CD4-positive, alpha-beta T cell treated with Interleukin-2 at 100 ng/mL for 4 hours (primary cell): ENCODE results near the gene KRTAP5-8.
"Not testable (repeated sequence)": the region's sequence is repeated elsewhere in the genome, so short reads cannot be mapped to it uniquely, and the experiment has no call there.

Experiments
- DNase-seq: peaks from one replicate; pipeline ENCODE4 v3.0.0-alpha.2; 2020; ENCODE audit warnings: low spot score

KRTAP5-8 gene

GRCh38 chr11:71537977-71538665 is at the start of gene KRTAP5-8:
TSS of gene KRTAP5-8 (plus strand) at chr11:71538025. CDS start at chr11:71538056, 31 bp downstream.
- DNase-seq, result not testable (repeated sequence)

- DNase-seq, result no peak
These were observed 49.0 kb upstream of the KRTAP5-8 start for GRCh38 chr11:71488681-71489270.

- no peak for DNase-seq
These were observed 48.3 kb upstream of the KRTAP5-8 start for GRCh38 chr11:71489311-71490043.

- no peak for DNase-seq
These were observed 47.6 kb upstream of the KRTAP5-8 start for GRCh38 chr11:71490044-71490730.

GRCh38 chr11:71490731-71491390 is 47.0 kb upstream of the KRTAP5-8 start:
- DNase-seq, result no peak

GRCh38 chr11:71491531-71491930 is 46.3 kb upstream of the KRTAP5-8 start:
- DNase-seq, result no peak

GRCh38 chr11:71491940-71492339 is 45.9 kb upstream of the KRTAP5-8 start:
- no peak for DNase-seq

GRCh38 chr11:71495286-71496230 is 42.3 kb upstream of the KRTAP5-8 start:
- no peak for DNase-seq

- DNase-seq, result no peak
These were observed 41.4 kb upstream of the KRTAP5-8 start for GRCh38 chr11:71496421-71496820.

- DNase-seq, result no peak
These were observed 39.7 kb upstream of the KRTAP5-8 start for GRCh38 chr11:71498091-71498490.

GRCh38 chr11:71499125-71499524 is 38.7 kb upstream of the KRTAP5-8 start:
- DNase-seq, result no peak

- DNase-seq, result no peak
These were observed 38.3 kb upstream of the KRTAP5-8 start for GRCh38 chr11:71499546-71499945.

- no peak for DNase-seq
These were observed 37.2 kb upstream of the KRTAP5-8 start for GRCh38 chr11:71500601-71501021.

GRCh38 chr11:71501071-71501985 is 36.5 kb upstream of the KRTAP5-8 start:
- DNase-seq, result no peak

- no peak for DNase-seq
These were observed 35.8 kb upstream of the KRTAP5-8 start for GRCh38 chr11:71502026-71502425.

GRCh38 chr11:71502871-71503435 is 34.9 kb upstream of the KRTAP5-8 start:
- no peak for DNase-seq

GRCh38 chr11:71504531-71504930 is 33.3 kb upstream of the KRTAP5-8 start:
- no peak for DNase-seq

- DNase-seq, result no peak
These were observed 32.8 kb upstream of the KRTAP5-8 start for GRCh38 chr11:71505001-71505400.

- no peak for DNase-seq
These were observed 32.0 kb upstream of the KRTAP5-8 start for GRCh38 chr11:71505781-71506180.
